T-helper 2 cell (primary cell): ENCODE data around the gene LIN28B.
A peak's percentile ranks its signal among the peaks of the same experiment; 100 is the strongest.
"Not testable (repeated sequence)": the region's sequence is repeated elsewhere in the genome, so short reads cannot be mapped to it uniquely, and the experiment has no call there.

Experiments
- DNase-seq, 5 experiments: peaks; one replicate each; pipeline versions ENCODE4 v3.0.0 to v3.0.0-alpha.2; 2012 to 2022

LIN28B gene

DNA sequence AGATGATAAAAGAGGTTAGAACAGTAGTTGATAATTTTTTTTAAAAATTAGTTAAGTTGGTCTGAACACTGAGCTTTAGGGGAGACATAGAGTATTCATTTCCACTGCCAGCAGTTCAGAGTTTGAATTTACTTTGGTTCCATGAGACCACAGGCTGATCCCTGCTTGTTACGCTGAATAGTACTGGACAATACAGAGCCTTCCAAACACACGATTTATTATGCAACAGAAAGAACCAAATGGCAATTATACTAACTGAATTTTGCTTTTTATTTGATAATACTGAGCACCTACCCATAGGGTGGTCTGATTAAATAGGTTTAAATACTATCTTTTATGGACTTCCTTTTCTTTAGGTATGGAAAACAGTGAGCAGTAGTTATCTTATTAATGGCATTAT, 111.5 kb downstream of the LIN28B start:
- no peak for DNase-seq

DNA sequence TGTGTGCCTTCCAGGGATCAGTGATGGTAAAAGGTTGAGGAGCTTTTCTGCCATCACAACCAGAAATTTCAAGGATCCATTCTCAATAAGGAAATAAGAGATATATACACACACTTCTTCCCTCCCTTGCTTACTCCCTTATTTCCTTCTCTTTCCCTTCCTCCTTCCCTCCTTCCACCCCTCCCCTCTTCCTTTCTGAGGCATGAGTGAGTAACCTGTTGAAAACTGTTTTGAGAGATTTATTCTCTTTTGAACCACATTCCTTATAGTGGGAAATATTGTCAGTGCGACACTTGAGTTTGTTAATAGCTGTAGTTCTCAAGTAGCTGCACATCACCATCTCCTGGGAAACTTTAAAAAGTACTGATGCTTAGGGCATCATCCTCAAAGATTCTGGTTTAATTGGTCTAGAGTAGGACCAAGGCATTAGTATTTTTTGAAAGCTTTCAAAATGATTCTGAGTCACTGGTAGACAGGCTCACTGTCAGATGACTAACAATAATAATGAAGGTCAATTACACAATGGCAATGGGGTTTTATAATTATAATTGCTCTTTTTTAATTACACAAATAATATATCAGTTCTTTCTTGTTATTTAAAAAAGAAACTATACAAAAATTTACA, 113.0 kb downstream of the LIN28B start:
- no peak for DNase-seq

DNA sequence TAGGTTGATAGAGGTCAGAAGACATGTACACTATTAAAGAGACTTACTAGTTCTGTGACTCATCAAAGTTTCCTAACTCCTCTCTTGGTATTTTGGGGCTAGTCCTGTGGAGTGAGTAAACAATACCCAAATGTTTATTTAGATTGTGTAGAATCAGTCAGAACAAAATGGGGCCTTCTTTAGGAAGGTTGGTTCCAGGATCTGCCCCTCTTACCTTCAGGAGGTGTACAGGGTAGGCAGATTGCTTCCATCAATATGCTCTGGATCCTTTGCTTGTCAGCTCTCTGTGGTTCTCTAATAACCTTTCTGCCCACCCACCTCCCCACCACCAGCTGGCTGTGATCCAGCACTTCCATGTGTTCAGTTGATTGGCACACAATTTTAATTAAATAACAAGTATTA, 115.9 kb downstream of the LIN28B start:
- no peak for DNase-seq

GRCh38 chr6:105075210-105075609, 118.3 kb downstream of the LIN28B start:
- DNase-seq = no peak

GRCh38 chr6:105076418-105076817, 119.5 kb downstream of the LIN28B start:
- not testable (repeated sequence) for DNase-seq

DNA sequence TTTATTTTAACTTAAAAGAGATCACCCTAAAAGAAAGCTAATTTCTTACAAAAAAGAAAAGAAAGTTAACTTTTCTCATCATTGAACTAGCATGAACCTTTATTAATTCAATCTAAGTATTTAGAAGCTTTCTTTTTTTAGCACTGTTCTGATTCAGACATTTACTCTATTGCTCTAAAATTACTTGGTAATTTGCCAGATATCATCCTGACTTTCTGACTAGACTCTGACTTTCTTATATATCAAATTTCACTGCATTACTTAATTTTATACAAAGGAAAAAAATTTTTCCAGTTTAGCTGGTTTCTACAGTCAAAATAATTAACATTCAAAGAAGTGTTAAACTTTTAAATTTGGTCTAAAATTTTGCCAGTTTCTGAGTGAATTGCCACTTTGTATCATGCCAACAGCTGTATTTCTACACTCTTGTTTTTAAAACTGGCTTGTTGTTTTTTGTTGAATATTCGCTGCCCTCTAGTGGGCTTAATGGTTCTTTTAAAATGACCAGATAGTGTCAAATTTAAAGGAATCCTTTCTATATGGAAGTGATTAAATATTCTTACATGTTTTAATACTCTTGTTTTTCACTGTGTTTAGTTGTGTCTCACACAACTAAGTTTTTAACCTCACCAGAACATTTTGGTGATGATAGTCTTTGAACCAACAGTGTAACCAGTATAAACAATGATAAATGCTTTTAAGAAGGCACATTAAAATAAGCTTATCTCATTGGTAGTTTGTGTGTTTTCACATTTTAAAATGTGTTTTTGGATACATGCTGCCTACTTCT, 120.9 kb downstream of the LIN28B start:
- peak in 1 of 5 experiments; percentile 24 for DNase-seq

- no peak for DNase-seq
Observed at GRCh38 chr6:105078386-105078708, 121.4 kb downstream of the LIN28B start.

DNA sequence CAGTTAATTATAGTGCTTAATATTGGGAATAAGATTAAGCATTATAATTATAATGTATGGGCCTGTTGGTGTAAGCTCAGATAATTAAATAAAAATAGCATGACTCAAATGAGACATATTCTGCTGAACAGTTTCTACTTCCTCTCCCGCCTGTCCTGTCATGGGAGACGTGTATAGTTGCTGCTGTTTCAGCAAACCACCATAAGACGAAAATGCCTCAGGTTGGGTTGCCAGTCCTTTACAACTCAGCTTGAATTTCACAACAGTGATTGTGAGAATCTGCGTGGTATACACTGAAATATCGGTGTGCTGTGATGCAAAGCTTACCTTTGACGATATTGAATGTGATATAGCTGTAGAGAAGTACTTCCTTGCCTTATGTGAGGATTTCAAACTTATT, 123.4 kb downstream of the LIN28B start:
- DNase-seq = peak in 1 of 5 experiments; percentile 29

- not testable (repeated sequence) for DNase-seq
Observed at GRCh38 chr6:105081662-105082061, 124.8 kb downstream of the LIN28B start.

DNA sequence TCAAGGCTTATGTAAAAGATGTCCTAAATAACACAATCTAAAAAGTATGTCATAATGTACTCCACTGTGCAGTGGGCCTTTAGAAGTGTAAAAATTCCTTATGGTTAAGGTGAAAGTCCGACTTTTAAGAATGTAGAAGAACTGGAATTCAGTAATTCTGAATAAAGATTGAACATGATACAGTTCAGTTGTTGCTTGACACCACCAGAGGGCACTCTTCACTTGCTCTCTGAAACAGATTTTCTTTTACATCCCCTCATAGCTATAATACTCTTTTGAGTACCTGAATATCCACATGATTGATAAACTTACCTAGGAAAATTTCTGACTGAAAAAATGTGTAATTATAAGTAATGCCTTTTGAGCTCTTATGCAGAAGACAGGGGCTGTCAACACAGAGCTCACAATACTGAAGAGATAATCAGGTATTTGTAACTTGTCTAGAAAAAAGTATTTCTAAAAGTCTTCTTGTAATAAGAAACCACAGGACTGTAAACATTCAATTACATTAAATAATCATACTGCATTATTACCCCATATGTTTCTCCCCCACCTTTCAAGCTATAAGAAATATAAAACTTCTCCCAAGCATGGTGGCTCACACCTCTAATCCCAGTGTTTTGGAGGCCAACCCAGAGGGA, 130.8 kb downstream of the LIN28B start:
- peak in 2 of 5 experiments; percentile 10 to 66 for DNase-seq

DNA sequence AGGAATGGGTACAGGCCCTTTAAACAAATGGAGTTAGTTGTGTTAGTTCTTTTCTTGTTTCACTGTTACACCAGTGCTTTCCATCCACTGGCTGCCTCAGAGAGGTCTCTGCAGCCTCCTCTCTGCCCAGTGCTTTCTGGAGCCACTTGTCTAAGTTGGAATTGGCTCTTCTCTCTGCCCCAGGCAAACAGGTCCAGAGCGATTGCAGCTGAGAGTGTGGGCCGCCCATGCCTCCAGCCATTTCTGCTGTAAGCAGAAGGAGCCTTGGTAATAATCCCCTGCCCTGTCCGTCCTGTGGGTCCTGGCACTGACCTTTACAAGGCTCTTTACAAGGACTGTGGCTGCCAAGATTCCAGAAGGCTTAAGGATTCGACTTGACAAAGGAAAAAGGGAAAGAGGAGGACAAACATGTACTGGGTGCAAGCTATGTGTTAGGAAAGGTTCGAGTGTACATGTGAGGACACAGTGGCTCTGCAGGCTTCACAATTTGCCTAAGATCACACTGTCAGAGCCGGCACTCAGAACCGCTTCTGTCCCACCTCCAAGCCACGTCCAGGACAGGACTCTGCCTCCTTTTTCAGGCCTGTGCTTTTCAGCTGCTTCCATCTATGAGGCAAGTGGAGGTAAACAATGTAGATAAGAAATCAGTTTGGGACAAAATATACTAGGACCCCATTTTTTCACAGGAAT, 134.4 kb downstream of the LIN28B start:
- no peak for DNase-seq

GRCh38 chr6:105094133-105094640, 137.3 kb downstream of the LIN28B start:
- DNase-seq = no peak

- no peak for DNase-seq
Observed at GRCh38 chr6:105095139-105095538, 138.2 kb downstream of the LIN28B start.

GRCh38 chr6:105097288-105097687, 140.4 kb downstream of the LIN28B start:
- DNase-seq = no peak

- DNase-seq = no peak
Observed at GRCh38 chr6:105099371-105099770, 142.5 kb downstream of the LIN28B start.

DNA sequence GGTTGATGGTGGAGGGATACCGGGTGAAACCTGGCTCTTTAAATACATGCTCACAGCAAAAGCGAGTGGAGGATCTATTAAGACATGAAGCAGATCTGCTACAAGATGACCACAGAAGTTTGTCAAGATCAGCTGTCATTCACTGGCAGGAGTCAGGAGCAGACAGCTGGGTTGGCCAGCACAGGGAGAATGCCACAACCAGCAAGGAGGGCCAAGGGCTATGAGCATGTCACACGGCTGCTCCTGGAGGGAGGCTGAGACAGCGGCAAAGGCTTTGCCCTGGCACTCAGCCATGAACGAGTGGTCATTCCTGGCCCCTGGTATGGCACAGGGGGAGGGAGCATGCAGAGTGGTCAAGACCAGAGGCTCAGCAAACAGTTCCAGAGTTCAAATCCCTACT, 145.3 kb downstream of the LIN28B start:
- DNase-seq = no peak

GRCh38 chr6:105105094-105105493, 148.2 kb downstream of the LIN28B start:
- no peak for DNase-seq

GRCh38 chr6:105106260-105106659, 149.4 kb downstream of the LIN28B start:
- no peak for DNase-seq

DNA sequence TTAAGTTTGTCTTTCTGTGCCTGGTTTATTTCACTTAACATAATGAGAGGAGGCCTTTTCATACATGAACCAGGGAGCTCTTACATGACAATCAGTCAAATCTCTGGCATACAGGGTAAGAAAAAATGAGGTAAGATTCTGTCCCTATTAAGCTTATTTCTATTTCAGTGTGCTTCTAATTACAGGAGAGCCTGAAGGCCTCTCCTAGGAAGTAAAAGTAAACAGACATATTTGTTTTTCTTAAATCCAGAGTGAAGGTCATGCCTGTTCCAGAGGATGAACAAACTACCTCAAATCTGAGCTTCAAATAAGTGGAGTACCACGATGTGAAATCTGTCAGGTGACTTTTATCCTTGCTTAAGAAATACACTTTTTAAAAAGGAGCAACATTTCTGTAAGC, 150.3 kb downstream of the LIN28B start:
- DNase-seq = no peak

DNA sequence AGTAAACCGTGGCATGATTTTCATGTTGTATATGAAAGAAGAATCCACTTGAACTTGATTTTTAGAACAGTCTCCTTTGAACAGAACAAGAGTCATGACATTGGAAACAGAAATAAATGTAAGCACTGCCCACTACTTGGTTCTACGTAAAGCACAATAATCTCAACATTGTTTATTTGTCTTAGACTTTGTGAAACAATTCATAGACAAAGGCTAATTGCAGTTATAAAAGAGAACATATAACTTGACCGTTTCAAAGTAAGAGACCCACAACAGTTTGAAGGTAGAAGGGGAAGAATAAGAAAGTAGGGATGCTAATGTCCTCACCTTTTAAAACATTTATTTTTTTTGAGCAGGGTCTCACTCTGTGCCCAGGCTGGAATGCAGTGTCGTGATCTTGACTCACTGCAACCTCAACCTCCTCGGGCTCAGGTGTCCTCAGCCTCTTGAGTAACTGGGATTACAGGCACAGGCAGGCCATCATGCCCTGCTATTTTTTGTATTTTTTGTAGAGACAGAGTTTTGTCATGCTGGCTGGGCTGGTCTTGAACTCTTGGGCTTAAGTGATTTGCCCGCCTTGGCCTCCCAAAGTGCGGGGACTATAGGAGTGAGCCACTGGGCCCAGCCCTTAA, 151.8 kb downstream of the LIN28B start:
- DNase-seq = no peak

DNA sequence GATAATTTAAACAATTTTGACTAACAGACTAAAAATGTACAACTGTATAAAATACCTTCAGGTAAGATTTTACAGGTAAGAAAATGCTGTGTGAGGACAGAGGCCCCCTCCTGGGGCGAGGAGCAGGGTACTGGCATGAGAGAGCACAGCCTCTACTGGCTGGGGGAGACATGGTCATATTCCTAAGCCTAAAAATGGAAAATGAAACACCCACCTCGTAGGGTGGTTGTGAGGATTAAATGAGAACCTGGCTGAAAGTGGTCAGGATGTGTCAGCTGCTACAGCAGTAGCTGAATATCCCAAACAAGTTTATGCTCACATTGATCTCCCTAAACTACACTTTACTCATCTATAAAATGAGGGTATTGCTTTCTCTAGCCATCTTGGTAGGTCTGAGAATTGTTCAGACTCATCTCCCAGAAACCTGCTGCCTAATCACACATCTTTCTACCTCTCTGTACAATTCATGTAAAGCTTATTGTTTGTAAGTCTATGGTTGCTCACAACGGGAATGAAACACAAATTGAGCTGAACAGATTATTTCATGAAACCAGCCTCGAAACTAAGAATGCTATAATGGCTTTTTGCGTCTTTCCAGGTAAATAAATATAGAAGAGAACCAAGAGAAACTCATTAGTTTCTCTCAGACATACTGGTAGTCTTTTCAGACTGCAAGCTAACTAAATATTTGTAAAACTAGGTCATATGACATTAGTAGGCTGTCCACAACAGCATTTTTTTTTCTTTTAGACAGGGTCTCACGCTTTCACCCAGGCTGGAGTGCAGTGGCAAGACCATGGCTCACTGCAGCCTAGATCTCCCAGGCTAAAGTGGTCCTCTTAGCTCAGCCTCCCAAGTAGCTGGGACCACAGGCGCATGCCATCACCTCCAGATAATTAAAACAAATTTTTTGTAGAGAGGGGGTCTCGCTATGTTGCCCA, 153.3 kb downstream of the LIN28B start:
- no peak for DNase-seq

DNA sequence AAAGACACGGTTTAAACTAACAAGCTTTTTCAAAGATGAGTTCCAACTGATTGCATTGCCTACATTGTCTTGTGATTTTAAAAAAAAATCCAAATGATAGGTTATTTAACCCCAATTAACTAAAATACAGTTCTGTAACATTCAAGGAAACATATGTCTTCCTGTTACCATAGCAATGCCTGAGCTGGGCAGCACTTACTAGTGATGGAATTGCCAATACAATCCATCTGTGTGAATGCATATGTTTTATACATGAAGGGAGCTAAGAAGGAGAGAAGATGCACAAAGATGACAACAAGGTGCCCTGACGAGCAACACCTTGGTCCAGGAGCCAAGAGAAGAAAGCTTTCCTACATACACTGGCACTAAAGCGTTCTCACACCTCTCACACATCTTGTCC, 154.2 kb downstream of the LIN28B start:
- no peak for DNase-seq
